ENCODE data around the gene RBBP9.

- TF ChIP-seq CTCF (IDR thresholded peaks at IDR 0.05) = no peak
- no peak for TF ChIP-seq POLR2A (IDR thresholded peaks at IDR 0.05)
Measured at GRCh38 chr20:18513208-18513607, 16.2 kb upstream of the RBBP9 start.

All from heart left ventricle (tissue), 13 donors.